Neural progenitor cell (in vitro differentiated cells): ENCODE measurements around the gene LINC00632. TPM values are rescaled to one million over a fixed set of nuclear protein-coding genes. Genes with fewer than 3 reads are reported as not detected.

Experiments used
- DNase-seq: peaks from one replicate; pipeline ENCODE4 v3.0.0-alpha.2; 2016; ENCODE audit warnings: low spot score
- H2AFZ ChIP-seq: fragments of 200-600 bp; sonication (generic); replicated peaks from 2 replicates; pipeline ENCODE4 v1.6.1; 2016; ENCODE audit warnings: antibody characterized with exemption
- H3F3A ChIP-seq: fragments of 200-600 bp; sonication (generic); 2 replicates; pipeline ENCODE4 v1.6.1; 2016; ENCODE audit warnings: antibody characterized with exemption, low read depth
- H3K27ac ChIP-seq: fragments of 200-600 bp; sonication (generic); 2 replicates; pipeline ENCODE4 v1.5.1; 2016; ENCODE audit warnings: mild to moderate bottlenecking
- H3K27me3 ChIP-seq: fragments of 200-600 bp; sonication (generic); 2 replicates; pipeline ENCODE4 v1.6.1; 2016; ENCODE audit warnings: mild to moderate bottlenecking, moderate library complexity
- H3K36me3 ChIP-seq: fragments of 200-600 bp; sonication (generic); 2 replicates; pipeline ENCODE4 v1.5.1; 2016
- H3K4me1 ChIP-seq: fragments of 200-600 bp; sonication (generic); 2 replicates; pipeline ENCODE4 v1.6.1; 2016; ENCODE audit warnings: mixed run types
- H3K4me2 ChIP-seq: fragments of 200-600 bp; sonication (generic); 2 replicates; pipeline ENCODE4 v1.6.1; 2016
- H3K4me3 ChIP-seq: fragments of 200-600 bp; sonication (generic); 2 replicates; pipeline ENCODE4 v1.5.1; 2016
- H3K79me2 ChIP-seq: fragments of 200-600 bp; sonication (generic); 2 replicates; pipeline ENCODE4 v1.6.1; 2016; ENCODE audit warnings: low read depth
- H3K9ac ChIP-seq: fragments of 200-600 bp; sonication (generic); 2 replicates; pipeline ENCODE4 v1.6.1; 2016
- H3K9me3 ChIP-seq: fragments of 200-600 bp; sonication (generic); 2 replicates; pipeline ENCODE4 v1.5.1; 2016; ENCODE audit warnings: low read depth
- H4K20me1 ChIP-seq: fragments of 200-600 bp; sonication (generic); 2 replicates; pipeline ENCODE4 v1.6.1; 2016; ENCODE audit warnings: low read depth
- H3K27ac Mint-ChIP-seq: 3 replicates; pipeline ENCODE4 v1.8.0; 2021; ENCODE audit warnings: mixed read lengths
- H3K27me3 Mint-ChIP-seq: 2 replicates; pipeline ENCODE4 v1.8.0; 2022; ENCODE audit warnings: low read depth, mild to moderate bottlenecking, inconsistent platforms, moderate library complexity, mixed read lengths; ENCODE audit not compliant: insufficient read depth
- H3K36me3 Mint-ChIP-seq: 3 replicates; pipeline ENCODE4 v1.8.0; 2021; ENCODE audit warnings: mixed read lengths
- H3K4me1 Mint-ChIP-seq: 3 replicates; pipeline ENCODE4 v1.8.0; 2021; ENCODE audit warnings: mixed read lengths
- H3K4me3 Mint-ChIP-seq: 3 replicates; pipeline ENCODE4 v1.8.0; 2021; ENCODE audit warnings: mild to moderate bottlenecking, moderate library complexity, mixed read lengths
- H3K9me3 Mint-ChIP-seq: 3 replicates; pipeline ENCODE4 v1.8.0; 2020; ENCODE audit warnings: mixed read lengths
- CTCF ChIP-seq: fragments of 200-600 bp; sonication (generic); IDR thresholded peaks from 2 replicates; pipeline ENCODE4 v1.5.1; 2017; ENCODE audit warnings: antibody characterized with exemption, mild to moderate bottlenecking
- EZH2 ChIP-seq: fragments of 200-600 bp; sonication (generic); IDR thresholded peaks from 2 replicates; pipeline ENCODE4 v1.6.1; 2017; ENCODE audit warnings: antibody characterized with exemption, mild to moderate bottlenecking, moderate library complexity
- EZH2phosphoT487 ChIP-seq: fragments of 200-600 bp; sonication (generic); IDR thresholded peaks from 2 replicates; pipeline ENCODE4 v1.6.1; 2017; ENCODE audit warnings: antibody characterized with exemption
- total RNA-seq: library from RNA; depleted of rRNA; stranded (reverse); fragments of >200 nt; gene quantifications from 2 replicates; pipeline ENCODE4 v1.2.3, GENCODE V29; 2015; ENCODE audit warnings: low replicate concordance

Gene LINC00632
- 12.0 and 13.7 TPM in 2 replicates for total RNA-seq

- no peaks in the 10 kb centered on the region for H3K79me2 ChIP-seq
- Mint-ChIP-seq H3K4me3 (peak within 1 kb of the TSS; percentile 91), H3K9me3 (no peaks in the 10 kb centered on the region), H3K27me3 (peaks cover 2% of the 10 kb centered on the region), H3K4me1 (peaks cover 22% of the 10 kb centered on the region), H3K27ac (peak within 1 kb of the TSS; percentile 92), H3K36me3 (no peaks in the 10 kb centered on the region)
- H3K9me3 ChIP-seq, result no peaks in the 10 kb centered on the region
- no peaks in the 10 kb centered on the region for H3K4me1 ChIP-seq
- peak within 1 kb of the TSS; percentile 42 for H3K4me3 ChIP-seq
- no peaks in the 10 kb centered on the region for H4K20me1 ChIP-seq
- H3K9ac ChIP-seq, result no peak within 1 kb of the TSS
- H3K4me2 ChIP-seq, result peak within 1 kb of the TSS; percentile 72
- H3K27me3 ChIP-seq, result no peaks in the 10 kb centered on the region
- no peak for TF ChIP-seq EZH2phosphoT487
- no peak for TF ChIP-seq CTCF
- TF ChIP-seq EZH2, result no peak
- no peak within 1 kb of the TSS for H3K27ac ChIP-seq
- DNase-seq, result peak; percentile 51
- H2AFZ ChIP-seq, result no peak within 1 kb of the TSS
- H3K36me3 ChIP-seq, result no peaks in the 10 kb centered on the region
- no peaks in the 10 kb centered on the region for H3F3A ChIP-seq
Measured at GRCh38 chrX:140709421-140709846, at the start of gene LINC00632. Gene LINC00632, plus strand, starts transcription at chrX:140709759.

- no peaks in the 10 kb centered on the region for H3K9me3 Mint-ChIP-seq
- peaks cover 5% of the 10 kb centered on the region for H3K27me3 Mint-ChIP-seq
- no peak for DNase-seq
- no peak overlapping the region for H3K4me3 Mint-ChIP-seq
- H3K4me1 Mint-ChIP-seq, result no peaks in the 10 kb centered on the region
- H3K36me3 Mint-ChIP-seq, result no peaks in the 10 kb centered on the region
- no peak overlapping the region for H3K4me2 ChIP-seq
- H3K27me3 ChIP-seq, result no peaks in the 10 kb centered on the region
- H3K27ac Mint-ChIP-seq, result no peak overlapping the region
- no peaks in the 10 kb centered on the region for H3F3A ChIP-seq
- no peak overlapping the region for H3K4me3 ChIP-seq
- H3K36me3 ChIP-seq, result no peaks in the 10 kb centered on the region
- peaks cover 6% of the 10 kb centered on the region for H3K9me3 ChIP-seq
- no peak overlapping the region for H2AFZ ChIP-seq
- no peaks in the 10 kb centered on the region for H4K20me1 ChIP-seq
- H3K79me2 ChIP-seq, result no peaks in the 10 kb centered on the region
- H3K27ac ChIP-seq, result no peak overlapping the region
- no peak for TF ChIP-seq EZH2
- TF ChIP-seq CTCF, result peak; percentile 47
- no peak for TF ChIP-seq EZH2phosphoT487
- no peaks in the 10 kb centered on the region for H3K4me1 ChIP-seq
- no peak overlapping the region for H3K9ac ChIP-seq
Measured at GRCh38 chrX:140661643-140662042, 47.9 kb upstream of the LINC00632 start.

DNA sequence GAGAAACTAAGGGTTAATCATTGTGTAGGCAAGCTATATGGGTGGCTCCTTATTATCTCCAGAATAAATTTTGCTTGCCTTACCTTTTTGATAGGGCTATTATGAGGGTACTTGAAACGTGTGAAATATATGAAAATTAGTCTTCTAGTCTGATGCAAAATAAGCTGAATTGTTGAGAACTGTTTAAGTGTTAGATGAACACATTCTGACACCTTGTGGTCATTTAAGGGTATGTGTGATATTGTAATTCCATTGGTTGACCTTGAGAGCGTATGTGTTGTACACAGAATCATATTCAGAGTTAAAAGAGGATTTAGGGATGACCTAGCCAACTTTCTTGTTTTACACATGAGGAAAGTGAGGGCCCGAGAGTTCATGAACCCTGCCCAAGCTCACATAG is 44.6 kb upstream of the LINC00632 start:
- H3K9me3 ChIP-seq, result peaks cover 6% of the 10 kb centered on the region
- H3K4me3 ChIP-seq, result no peak overlapping the region
- no peaks in the 10 kb centered on the region for H3K4me1 ChIP-seq
- H3K36me3 ChIP-seq, result no peaks in the 10 kb centered on the region
- H2AFZ ChIP-seq, result no peak overlapping the region
- no peak overlapping the region for H3K27ac ChIP-seq
- DNase-seq, result no peak
- no peak for TF ChIP-seq EZH2
- peak; percentile 52 for TF ChIP-seq CTCF
- no peak for TF ChIP-seq EZH2phosphoT487
- Mint-ChIP-seq H3K9me3 (no peaks in the 10 kb centered on the region), H3K4me1 (no peaks in the 10 kb centered on the region), H3K4me3 (no peak overlapping the region), H3K27me3 (peaks cover 4% of the 10 kb centered on the region), H3K36me3 (no peaks in the 10 kb centered on the region), H3K27ac (no peak overlapping the region)
- H3F3A ChIP-seq, result no peaks in the 10 kb centered on the region
- H3K4me2 ChIP-seq, result no peak overlapping the region
- no peaks in the 10 kb centered on the region for H3K79me2 ChIP-seq
- no peaks in the 10 kb centered on the region for H3K27me3 ChIP-seq
- H3K9ac ChIP-seq, result no peak overlapping the region
- H4K20me1 ChIP-seq, result no peaks in the 10 kb centered on the region
